ENCODE measurements around the gene PLCH1. TPM values are rescaled to one million over a fixed set of nuclear protein-coding genes. Genes with fewer than 3 reads are reported as not detected.

Gene PLCH1
- polyA plus RNA-seq, 1 experiment, result 0.04 TPM

DNA sequence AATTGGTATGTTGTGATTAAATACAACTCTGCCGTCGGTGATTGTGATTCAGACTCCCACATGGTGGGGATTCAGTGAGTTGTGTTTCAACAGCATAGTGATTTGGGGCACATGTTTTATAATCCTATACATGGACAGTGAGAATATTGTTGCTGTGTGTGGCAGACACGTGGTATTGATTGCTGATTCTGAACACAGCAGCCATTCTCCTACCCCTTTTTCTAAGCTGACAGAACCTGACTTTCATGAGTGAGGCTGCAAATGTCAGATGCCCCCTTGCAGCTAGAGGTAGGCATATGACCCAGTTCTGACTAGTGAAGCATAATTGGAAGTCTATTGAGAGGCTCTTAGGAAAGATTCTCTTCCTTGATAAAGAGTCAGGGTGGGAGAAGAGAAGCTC, 296.3 kb downstream of the PLCH1 start:
- no peak overlapping the region for H3K27ac ChIP-seq (ENCODE audit: low read depth, low read length)
- CTCF ChIA-PET, result no interaction called here
- DNase-seq (ENCODE audit: low read depth, low spot score), result no peak
- H3K27me3 ChIP-seq (ENCODE audit: control insufficient read depth, insufficient read depth, low read length), result no peaks in the 10 kb centered on the region
- TF ChIP-seq, protein P1, sequence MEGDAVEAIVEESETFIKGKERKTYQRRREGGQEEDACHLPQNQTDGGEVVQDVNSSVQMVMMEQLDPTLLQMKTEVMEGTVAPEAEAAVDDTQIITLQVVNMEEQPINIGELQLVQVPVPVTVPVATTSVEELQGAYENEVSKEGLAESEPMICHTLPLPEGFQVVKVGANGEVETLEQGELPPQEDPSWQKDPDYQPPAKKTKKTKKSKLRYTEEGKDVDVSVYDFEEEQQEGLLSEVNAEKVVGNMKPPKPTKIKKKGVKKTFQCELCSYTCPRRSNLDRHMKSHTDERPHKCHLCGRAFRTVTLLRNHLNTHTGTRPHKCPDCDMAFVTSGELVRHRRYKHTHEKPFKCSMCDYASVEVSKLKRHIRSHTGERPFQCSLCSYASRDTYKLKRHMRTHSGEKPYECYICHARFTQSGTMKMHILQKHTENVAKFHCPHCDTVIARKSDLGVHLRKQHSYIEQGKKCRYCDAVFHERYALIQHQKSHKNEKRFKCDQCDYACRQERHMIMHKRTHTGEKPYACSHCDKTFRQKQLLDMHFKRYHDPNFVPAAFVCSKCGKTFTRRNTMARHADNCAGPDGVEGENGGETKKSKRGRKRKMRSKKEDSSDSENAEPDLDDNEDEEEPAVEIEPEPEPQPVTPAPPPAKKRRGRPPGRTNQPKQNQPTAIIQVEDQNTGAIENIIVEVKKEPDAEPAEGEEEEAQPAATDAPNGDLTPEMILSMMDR (IDR thresholded peaks at IDR 0.05; ENCODE audit: low read depth, low read length), result no peak
- POLR2A ChIA-PET, result no interaction called here
- H3K9me3 ChIP-seq (ENCODE audit: control insufficient read depth, insufficient read depth, low read length), result no peaks in the 10 kb centered on the region
- H3K4me3 ChIP-seq (ENCODE audit: low read depth, low read length), result no peak overlapping the region

DNA sequence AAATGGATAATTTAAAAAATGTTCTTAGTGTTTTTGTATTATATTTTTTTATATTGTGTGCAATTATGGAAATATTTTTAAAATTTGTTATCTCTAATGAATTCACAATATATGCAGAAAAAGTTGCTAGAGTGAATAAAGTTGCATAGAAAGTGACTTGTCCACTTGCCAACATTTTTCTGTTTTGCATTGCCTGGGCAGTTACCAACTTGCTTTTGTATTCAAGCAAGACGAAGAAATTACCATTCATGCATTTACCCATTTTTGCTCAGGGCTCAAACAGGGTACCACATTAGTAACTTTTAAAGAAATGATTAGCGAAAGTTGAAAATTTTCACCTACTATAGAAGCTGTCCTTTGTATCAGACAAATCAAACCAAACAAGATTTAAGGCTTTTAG, 298.5 kb downstream of the PLCH1 start:
- Histone ChIP-seq H3K9me3 (ENCODE audit: control insufficient read depth, insufficient read depth, low read length) (no peaks in the 10 kb centered on the region), H3K27me3 (ENCODE audit: control insufficient read depth, insufficient read depth, low read length) (no peaks in the 10 kb centered on the region), H3K27ac (ENCODE audit: low read depth, low read length) (no peak overlapping the region), H3K4me3 (ENCODE audit: low read depth, low read length) (no peak overlapping the region)
- no peak for DNase-seq (ENCODE audit: low read depth, low spot score)
- ChIA-PET CTCF (no interaction called here), POLR2A (no interaction called here)
- TF ChIP-seq, protein P1 (IDR thresholded peaks at IDR 0.05; ENCODE audit: low read depth, low read length), result no peak

DNA sequence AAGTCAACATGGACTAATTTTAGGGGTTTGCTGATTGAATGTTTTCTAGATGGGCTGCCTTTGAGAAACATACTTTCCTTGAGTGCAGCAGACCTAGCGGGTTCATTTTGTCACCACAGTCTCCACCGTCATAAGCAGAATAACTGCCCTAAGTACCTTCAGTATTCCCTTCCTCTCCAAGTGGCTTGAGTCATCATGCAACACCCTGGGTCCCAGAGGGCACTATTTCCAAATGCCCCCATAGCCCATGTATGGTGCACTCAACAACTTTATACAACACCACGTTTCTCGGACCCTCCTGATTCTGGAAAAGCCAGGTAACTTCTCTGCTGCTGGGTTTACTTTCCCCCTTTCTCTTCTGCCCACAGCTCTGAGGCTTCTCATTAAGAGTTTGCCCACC, 300.1 kb downstream of the PLCH1 start:
- H3K9me3 ChIP-seq (ENCODE audit: control insufficient read depth, insufficient read depth, low read length), result no peaks in the 10 kb centered on the region
- TF ChIP-seq, protein P1 (IDR thresholded peaks at IDR 0.05; ENCODE audit: low read depth, low read length), result no peak
- no peak for DNase-seq (ENCODE audit: low read depth, low spot score)
- H3K27ac ChIP-seq (ENCODE audit: low read depth, low read length), result no peak overlapping the region
- H3K27me3 ChIP-seq (ENCODE audit: control insufficient read depth, insufficient read depth, low read length), result no peaks in the 10 kb centered on the region
- POLR2A ChIA-PET, result no interaction called here
- no peak overlapping the region for H3K4me3 ChIP-seq (ENCODE audit: low read depth, low read length)
- CTCF ChIA-PET, result no interaction called here

DNA sequence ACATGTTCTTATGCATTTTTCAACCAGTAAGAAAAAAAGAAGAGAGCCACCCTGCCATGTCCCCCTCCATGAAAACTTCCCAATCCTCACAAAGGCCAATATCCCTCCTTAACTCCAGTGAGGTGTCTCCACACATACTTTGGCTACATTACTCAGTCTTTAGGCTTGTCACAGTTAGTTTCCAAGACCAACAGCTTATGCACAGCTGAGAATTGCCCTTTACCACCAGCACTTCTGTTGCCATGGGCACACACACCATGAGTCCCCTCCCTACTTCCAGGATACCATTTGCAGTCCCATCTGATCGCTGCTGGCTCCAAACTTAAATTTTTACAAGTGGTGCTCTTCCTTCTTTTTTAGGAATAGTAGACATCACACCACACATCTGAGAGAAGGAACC, 301.1 kb downstream of the PLCH1 start:
- Histone ChIP-seq H3K4me3 (ENCODE audit: low read depth, low read length) (no peak overlapping the region), H3K27me3 (ENCODE audit: control insufficient read depth, insufficient read depth, low read length) (no peaks in the 10 kb centered on the region), H3K9me3 (ENCODE audit: control insufficient read depth, insufficient read depth, low read length) (no peaks in the 10 kb centered on the region), H3K27ac (ENCODE audit: low read depth, low read length) (no peak overlapping the region)
- POLR2A ChIA-PET, result no interaction called here
- no peak for DNase-seq (ENCODE audit: low read depth, low spot score)
- TF ChIP-seq, protein P1 (IDR thresholded peaks at IDR 0.05; ENCODE audit: low read depth, low read length), result no peak
- CTCF ChIA-PET, result no interaction called here

DNA sequence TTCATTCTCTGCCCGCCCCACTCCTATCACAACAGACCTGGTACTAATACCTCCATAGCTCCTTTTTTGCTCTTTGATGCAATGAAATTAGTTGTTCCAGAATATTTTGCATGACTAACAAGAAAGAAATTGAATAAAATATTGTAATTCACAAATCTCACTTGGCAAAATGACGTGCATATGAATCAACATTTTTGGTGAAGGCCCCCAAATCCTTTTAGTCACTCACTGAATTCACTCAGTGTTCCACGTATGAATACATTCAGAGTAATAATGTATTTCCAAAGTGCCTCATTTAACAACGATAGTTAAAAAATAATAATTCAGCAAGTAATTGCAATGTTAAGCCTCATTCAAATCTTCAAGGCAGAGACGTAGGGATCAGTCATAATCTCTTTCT, 302.8 kb downstream of the PLCH1 start:
- no peak for DNase-seq (ENCODE audit: low read depth, low spot score)
- TF ChIP-seq, protein P1 (IDR thresholded peaks at IDR 0.05; ENCODE audit: low read depth, low read length), result no peak
- ChIA-PET CTCF (no interaction called here), POLR2A (no interaction called here)
- Histone ChIP-seq H3K9me3 (ENCODE audit: control insufficient read depth, insufficient read depth, low read length) (no peaks in the 10 kb centered on the region), H3K27ac (ENCODE audit: low read depth, low read length) (no peak overlapping the region), H3K27me3 (ENCODE audit: control insufficient read depth, insufficient read depth, low read length) (no peaks in the 10 kb centered on the region), H3K4me3 (ENCODE audit: low read depth, low read length) (no peak overlapping the region)
